ENCODE data around the gene USP32. TPM values are rescaled to one million over a fixed set of nuclear protein-coding genes. Genes with fewer than 3 reads are reported as not detected.

Gene USP32
- total and polyA plus RNA-seq, 2 of the 8 experiments (the other 6 are each of a cell fraction or from before 2014, with no cell fraction given), result 29.6 to 112 TPM

DNA sequence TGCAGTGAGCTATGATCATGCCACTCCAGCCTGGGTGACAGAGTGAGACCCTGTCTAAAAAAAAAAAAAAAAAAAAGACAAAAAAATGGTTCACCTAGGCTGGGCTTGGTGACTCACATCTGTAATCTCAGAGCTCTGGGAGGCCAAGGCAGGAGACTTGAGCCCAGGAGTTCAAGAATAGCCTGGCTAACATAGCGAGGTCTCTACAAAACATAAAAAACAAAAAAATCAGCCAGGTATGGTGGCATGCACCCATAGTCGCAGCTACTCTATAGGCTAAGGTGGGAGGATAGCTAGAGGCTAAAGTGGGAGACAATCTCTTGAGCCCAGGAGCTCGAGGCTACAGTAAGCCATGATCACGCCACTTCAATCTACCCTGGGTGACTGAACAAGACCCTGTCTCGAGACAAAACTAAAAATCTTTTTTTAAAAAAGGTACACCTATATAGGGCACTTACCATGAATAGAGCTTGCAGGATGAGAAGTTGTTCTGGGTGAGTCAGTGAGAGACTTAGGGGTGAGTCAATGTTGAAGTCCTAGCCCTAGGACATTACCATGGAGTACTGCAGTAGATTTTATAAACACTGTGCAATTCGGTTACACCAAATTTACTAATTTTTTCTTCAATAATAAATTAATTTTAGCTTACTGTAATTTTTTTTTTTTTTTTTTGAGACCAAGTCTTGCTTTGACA is 19.0 kb downstream of the USP32 start (continued):
- TF ChIP-seq, protein P1, sequence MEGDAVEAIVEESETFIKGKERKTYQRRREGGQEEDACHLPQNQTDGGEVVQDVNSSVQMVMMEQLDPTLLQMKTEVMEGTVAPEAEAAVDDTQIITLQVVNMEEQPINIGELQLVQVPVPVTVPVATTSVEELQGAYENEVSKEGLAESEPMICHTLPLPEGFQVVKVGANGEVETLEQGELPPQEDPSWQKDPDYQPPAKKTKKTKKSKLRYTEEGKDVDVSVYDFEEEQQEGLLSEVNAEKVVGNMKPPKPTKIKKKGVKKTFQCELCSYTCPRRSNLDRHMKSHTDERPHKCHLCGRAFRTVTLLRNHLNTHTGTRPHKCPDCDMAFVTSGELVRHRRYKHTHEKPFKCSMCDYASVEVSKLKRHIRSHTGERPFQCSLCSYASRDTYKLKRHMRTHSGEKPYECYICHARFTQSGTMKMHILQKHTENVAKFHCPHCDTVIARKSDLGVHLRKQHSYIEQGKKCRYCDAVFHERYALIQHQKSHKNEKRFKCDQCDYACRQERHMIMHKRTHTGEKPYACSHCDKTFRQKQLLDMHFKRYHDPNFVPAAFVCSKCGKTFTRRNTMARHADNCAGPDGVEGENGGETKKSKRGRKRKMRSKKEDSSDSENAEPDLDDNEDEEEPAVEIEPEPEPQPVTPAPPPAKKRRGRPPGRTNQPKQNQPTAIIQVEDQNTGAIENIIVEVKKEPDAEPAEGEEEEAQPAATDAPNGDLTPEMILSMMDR (IDR thresholded peaks at IDR 0.05; ENCODE audit: control extremely low read depth in 1 of 3, insufficient read depth in 1 of 3, low read depth in 1 of 3, low read length in 3 of 3), result no peak; a peak in 1 of 4 replicates
- TF ChIP-seq KDM5A (IDR thresholded peaks at IDR 0.05; ENCODE audit: low read length) (no peak), EZH2 (IDR thresholded peaks at IDR 0.05; ENCODE audit: low read depth, low read length, severe bottlenecking) (no peak)
